ENCODE data around the gene PHF20. TPM values are rescaled to one million over a fixed set of nuclear protein-coding genes. Genes with fewer than 3 reads are reported as not detected.

The PHF20 gene
- total and polyA plus RNA-seq, 2 of the 13 experiments (the other 11 are each of a cell fraction or from before 2014, with no cell fraction given): 22.8 to 34.1 TPM

- TF ChIP-seq DMTF1 (CRISPR knock-in tag; IDR thresholded peaks at IDR 0.05) (no peak), ZNF432 (CRISPR knock-in tag; IDR thresholded peaks at IDR 0.05; ENCODE audit: borderline replicate concordance) (no peak), SNAPC5 (CRISPR knock-in tag; IDR thresholded peaks at IDR 0.05; ENCODE audit: borderline replicate concordance) (no peak), NFRKB (IDR thresholded peaks at IDR 0.05) (no peak), HES4 (CRISPR knock-in tag; IDR thresholded peaks at IDR 0.05; ENCODE audit: borderline replicate concordance) (no peak), CBX2 (IDR thresholded peaks at IDR 0.05; ENCODE audit: low read depth, low read length) (no peak), CBX2 (CRISPR knock-in tag; IDR thresholded peaks at IDR 0.05; ENCODE audit: low read depth) (no peak), BRD4 (CRISPR knock-in tag; IDR thresholded peaks at IDR 0.05) (no peak; the same call in 1 of the 2 replicates), ATF6 (CRISPR knock-in tag; conservative IDR thresholded peaks at IDR 0.05) (no peak), YY1 (IDR thresholded peaks at IDR 0.05; ENCODE audit: insufficient read depth, insufficient replicate concordance, low read depth, low read length) (no peak), ZMAT3 (CRISPR knock-in tag; conservative IDR thresholded peaks at IDR 0.05) (no peak), NFIB (CRISPR knock-in tag; IDR thresholded peaks at IDR 0.05; ENCODE audit: borderline replicate concordance) (no peak), ZNF557 (CRISPR knock-in tag; IDR thresholded peaks at IDR 0.05) (no peak; the same call in 1 of the 2 replicates), ZFP36L1 (CRISPR knock-in tag; IDR thresholded peaks at IDR 0.05) (no peak; the same call in 1 of the 2 replicates), ELF4 (CRISPR knock-in tag; IDR thresholded peaks at IDR 0.05; ENCODE audit: borderline replicate concordance) (peak; percentile 8; the same call in 1 of the 2 replicates), POLR2AphosphoS2 (IDR thresholded peaks at IDR 0.05; ENCODE audit: low read depth, low read length) (peak; percentile 97; the same call in 1 of the 2 replicates), ZNF746 (CRISPR knock-in tag; IDR thresholded peaks at IDR 0.05) (no peak), GZF1 (CRISPR knock-in tag; IDR thresholded peaks at IDR 0.05) (no peak), ZNF547 (CRISPR knock-in tag; IDR thresholded peaks at IDR 0.05) (no peak), SRSF1 (optimal IDR thresholded peaks at IDR 0.05; ENCODE audit: low read depth, low read length) (no peak), NKX3-1 (CRISPR knock-in tag; IDR thresholded peaks at IDR 0.05) (no peak), NFIC (IDR thresholded peaks at IDR 0.05; ENCODE audit: low read length) (no peak; the same call in 1 of the 2 replicates), PHF8 (CRISPR knock-in tag; IDR thresholded peaks at IDR 0.05) (no peak), ISL2 (CRISPR knock-in tag; IDR thresholded peaks at IDR 0.05) (no peak), ZBTB7A (CRISPR knock-in tag; IDR thresholded peaks at IDR 0.05) (no peak), PREB (CRISPR knock-in tag; IDR thresholded peaks at IDR 0.05) (no peak), MEIS1 (CRISPR knock-in tag; IDR thresholded peaks at IDR 0.05; ENCODE audit: borderline replicate concordance) (0 out of 2 replicates have a peak, but pooled peaks have one; percentile 6)
Observed at GRCh38 chr20:35742741-35743523, 28.9 kb upstream of the PHF20 start (continued).
